Smooth muscle cell (in vitro differentiated cells): Measurements from ENCODE around the gene CDIPT. TPM values are rescaled to one million over a fixed set of nuclear protein-coding genes. Genes with fewer than 3 reads are reported as not detected.
A peak's percentile ranks its signal among the peaks of the same experiment; 100 is the strongest.

ENCODE experiments used
- DNase-seq: peaks from one replicate; lab custom pipeline; 2025; ENCODE audit not compliant: unreplicated experiment; lab: John Stamatoyannopoulos, UW
- H2AFZ ChIP-seq: fragments of 200-600 bp; sonication (generic); 2 replicates; pipeline ENCODE4 v1.6.0; 2016; ENCODE audit warnings: antibody characterized with exemption, low read depth, mild to moderate bottlenecking
- H3F3A ChIP-seq: fragments of 200-600 bp; sonication (generic); 2 replicates; pipeline ENCODE4 v1.6.0; 2017; ENCODE audit warnings: antibody characterized with exemption, low read depth
- H3K27ac ChIP-seq: fragments of 200-600 bp; sonication (generic); 2 replicates; pipeline ENCODE4 v1.5.1; 2016; ENCODE audit warnings: low read depth, mild to moderate bottlenecking
- H3K27me3 ChIP-seq: fragments of 200-600 bp; sonication (generic); 2 replicates; pipeline ENCODE4 v1.6.1; 2016; ENCODE audit warnings: low read depth, mild to moderate bottlenecking
- H3K36me3 ChIP-seq: fragments of 200-600 bp; sonication (generic); 2 replicates; pipeline ENCODE4 v1.5.1; 2016; ENCODE audit warnings: low read depth
- H3K4me1 ChIP-seq: fragments of 200-600 bp; sonication (generic); 2 replicates; pipeline ENCODE4 v1.5.1; 2016; ENCODE audit warnings: low read depth
- H3K4me2 ChIP-seq: fragments of 200-600 bp; sonication (generic); 2 replicates; pipeline ENCODE4 v1.6.0; 2016; ENCODE audit warnings: mild to moderate bottlenecking
- H3K4me3 ChIP-seq: fragments of 200-600 bp; sonication (generic); 2 replicates; pipeline ENCODE4 v1.5.1; 2016; ENCODE audit warnings: mild to moderate bottlenecking
- H3K79me2 ChIP-seq: fragments of 200-600 bp; sonication (generic); 2 replicates; pipeline ENCODE4 v1.6.0; 2016; ENCODE audit warnings: low read depth, mild to moderate bottlenecking
- H3K9ac ChIP-seq: fragments of 200-600 bp; sonication (generic); 2 replicates; pipeline ENCODE4 v1.6.0; 2016; ENCODE audit warnings: low read depth
- H3K9me3 ChIP-seq: fragments of 200-600 bp; sonication (generic); replicated peaks from 2 replicates; pipeline ENCODE4 v1.5.1; 2016; ENCODE audit warnings: low read depth
- H4K20me1 ChIP-seq: fragments of 200-600 bp; sonication (generic); 2 replicates; pipeline ENCODE4 v1.6.0; 2016; ENCODE audit warnings: low read depth
- WGBS: methylation state at CpG from one replicate; pipeline ENCODE4 v1.1.7; 2016; ENCODE audit warnings: low lambda C conversion rate; 5-methylcytosine and 5-hydroxymethylcytosine counted together
- polyA plus RNA-seq: library from polyadenylated mRNA; unstranded; fragments of >200 nt; fragmentation: Nextera tagmentation; extraction: Ambion mirVana; gene quantifications from 2 replicates; pipeline ENCODE4 v1.2.1, GENCODE V29; 2016
- total RNA-seq: library from RNA; depleted of rRNA; stranded (reverse); fragments of >200 nt; gene quantifications from 2 replicates; pipeline ENCODE4 v1.2.3, GENCODE V29; 2014
- TF ChIP-seq, protein P1 (sequence below): fragments of 200-600 bp; sonication (generic); IDR thresholded peaks from 2 replicates; pipeline ENCODE4 v1.5.1; 2017; ENCODE audit warnings: borderline replicate concordance, mild to moderate bottlenecking, antibody characterized with exemption; ENCODE audit not compliant: insufficient read depth, poor library complexity, severe bottlenecking

Gene CDIPT
- total and polyA plus RNA-seq, 2 experiments from 2014 or later = 61.4 to 90.7 TPM

DNA sequence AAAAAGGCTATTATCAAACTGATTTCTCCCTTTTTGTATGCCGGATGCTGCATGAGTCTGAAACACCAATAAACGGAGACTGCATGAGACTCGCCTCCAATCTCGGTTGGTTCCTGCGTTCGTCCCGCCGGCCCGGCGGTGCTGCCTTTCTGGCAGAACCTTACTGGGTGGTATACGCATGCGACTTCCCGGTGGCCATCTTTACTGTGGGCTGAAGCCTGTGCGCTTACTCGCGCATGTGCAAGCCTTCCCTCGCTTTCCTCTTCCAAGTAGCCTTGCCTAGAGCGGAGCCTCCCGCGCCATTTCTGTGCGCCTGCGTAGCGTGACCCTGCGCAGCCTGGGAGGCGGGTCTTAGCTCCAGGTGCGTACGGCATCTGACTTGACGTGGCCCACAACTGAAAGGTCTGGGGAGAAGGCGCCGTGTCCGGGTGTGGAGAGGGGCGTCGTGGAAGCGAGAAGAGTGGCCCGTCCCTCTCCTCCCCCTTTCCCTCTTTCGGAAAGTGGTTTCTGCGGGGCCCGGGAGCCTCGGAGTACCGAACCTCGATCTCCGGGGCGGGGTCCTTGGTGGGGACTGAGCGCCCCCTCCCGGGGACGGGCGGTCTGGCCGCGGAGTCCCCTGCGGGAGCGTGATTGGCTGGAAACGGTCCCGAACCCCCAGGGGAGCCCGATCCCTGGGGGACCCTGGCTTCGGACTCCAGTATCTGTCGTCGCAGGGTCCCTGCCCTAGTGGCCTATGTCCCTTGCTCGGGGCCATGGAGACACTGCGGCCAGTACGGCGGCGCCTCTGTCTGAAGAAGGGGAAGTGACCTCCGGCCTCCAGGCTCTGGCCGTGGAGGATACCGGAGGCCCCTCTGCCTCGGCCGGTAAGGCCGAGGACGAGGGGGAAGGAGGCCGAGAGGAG is 47.0 kb downstream of the CDIPT start, which contains the start of gene PAGR1:
TSS of gene PAGR1 (plus strand) at position 360 of the 901 bp plus-strand sequence. CDS start at position 734, 374 bp downstream.
- peaks cover 17% of the 10 kb centered on the region for H3F3A ChIP-seq
- H3K36me3 ChIP-seq = no peaks in the 10 kb centered on the region
- DNase-seq = peak; percentile 96
- H3K9ac ChIP-seq = peak within 1 kb of the TSS; percentile 56
- peak within 1 kb of the TSS; percentile 74 for H3K4me3 ChIP-seq
- peak within 1 kb of the TSS; percentile 90 for H3K4me2 ChIP-seq
- no peaks in the 10 kb centered on the region for H4K20me1 ChIP-seq
- peaks cover 49% of the 10 kb centered on the region for H3K79me2 ChIP-seq
- 1% methylated on average over 68 of the region's 70 CpGs for WGBS
- no peaks in the 10 kb centered on the region for H3K9me3 ChIP-seq
- H3K27me3 ChIP-seq = no peaks in the 10 kb centered on the region
- H3K27ac ChIP-seq = peak within 1 kb of the TSS; percentile 78
- TF ChIP-seq, protein P1, sequence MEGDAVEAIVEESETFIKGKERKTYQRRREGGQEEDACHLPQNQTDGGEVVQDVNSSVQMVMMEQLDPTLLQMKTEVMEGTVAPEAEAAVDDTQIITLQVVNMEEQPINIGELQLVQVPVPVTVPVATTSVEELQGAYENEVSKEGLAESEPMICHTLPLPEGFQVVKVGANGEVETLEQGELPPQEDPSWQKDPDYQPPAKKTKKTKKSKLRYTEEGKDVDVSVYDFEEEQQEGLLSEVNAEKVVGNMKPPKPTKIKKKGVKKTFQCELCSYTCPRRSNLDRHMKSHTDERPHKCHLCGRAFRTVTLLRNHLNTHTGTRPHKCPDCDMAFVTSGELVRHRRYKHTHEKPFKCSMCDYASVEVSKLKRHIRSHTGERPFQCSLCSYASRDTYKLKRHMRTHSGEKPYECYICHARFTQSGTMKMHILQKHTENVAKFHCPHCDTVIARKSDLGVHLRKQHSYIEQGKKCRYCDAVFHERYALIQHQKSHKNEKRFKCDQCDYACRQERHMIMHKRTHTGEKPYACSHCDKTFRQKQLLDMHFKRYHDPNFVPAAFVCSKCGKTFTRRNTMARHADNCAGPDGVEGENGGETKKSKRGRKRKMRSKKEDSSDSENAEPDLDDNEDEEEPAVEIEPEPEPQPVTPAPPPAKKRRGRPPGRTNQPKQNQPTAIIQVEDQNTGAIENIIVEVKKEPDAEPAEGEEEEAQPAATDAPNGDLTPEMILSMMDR = peak; percentile 80
- H3K4me1 ChIP-seq = peaks cover 29% of the 10 kb centered on the region
- peak within 1 kb of the TSS; percentile 60 for H2AFZ ChIP-seq

DNA sequence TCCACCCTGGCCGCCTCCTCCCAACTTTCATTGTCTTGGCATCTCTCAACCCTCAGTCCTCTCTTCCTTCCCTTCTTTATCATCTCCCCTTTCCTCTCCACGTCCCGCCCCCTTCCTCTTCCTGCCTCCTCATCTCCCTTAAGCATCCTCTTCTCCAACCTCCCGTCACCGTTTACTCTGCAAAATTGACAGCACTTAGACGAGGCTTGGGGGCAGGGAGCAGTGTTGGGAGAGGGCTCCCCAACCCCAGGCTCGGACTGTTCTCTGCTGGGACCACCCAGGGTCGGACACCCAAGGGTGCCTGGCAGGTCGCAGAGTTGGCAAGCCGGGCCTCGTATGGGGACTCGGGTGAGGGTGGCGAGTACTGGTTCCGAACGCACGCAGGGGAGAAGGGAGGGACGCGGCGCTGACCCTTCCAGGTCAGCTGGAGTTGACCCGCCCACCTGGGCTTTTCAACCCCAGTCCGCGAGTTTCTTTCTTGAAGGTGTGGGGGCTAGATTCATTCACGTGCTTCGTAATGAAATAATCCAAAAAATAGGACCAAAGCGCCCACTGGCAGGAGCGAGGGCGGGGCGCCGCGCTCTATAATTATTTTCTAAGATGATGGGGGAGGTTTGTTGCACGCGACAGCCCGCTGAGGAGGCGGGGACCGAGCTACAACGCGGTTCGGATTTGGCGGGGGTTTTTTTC is 47.8 kb downstream of the CDIPT start:
- Histone ChIP-seq H3K4me1 (peaks cover 38% of the 10 kb centered on the region), H3K4me2 (peak overlapping the region; percentile 90), H3F3A (peaks cover 24% of the 10 kb centered on the region), H3K79me2 (peaks cover 40% of the 10 kb centered on the region), H3K9me3 (no peaks in the 10 kb centered on the region), H3K36me3 (no peaks in the 10 kb centered on the region), H3K27ac (peak overlapping the region; percentile 78), H2AFZ (peak overlapping the region; percentile 54), H3K4me3 (peak overlapping the region; percentile 74), H4K20me1 (peaks cover 7% of the 10 kb centered on the region), H3K9ac (peak overlapping the region; percentile 52), H3K27me3 (no peaks in the 10 kb centered on the region)
- TF ChIP-seq, protein P1 = no peak
- 9% methylated on average over 38 of the region's 39 CpGs for WGBS
- no peak for DNase-seq

DNA sequence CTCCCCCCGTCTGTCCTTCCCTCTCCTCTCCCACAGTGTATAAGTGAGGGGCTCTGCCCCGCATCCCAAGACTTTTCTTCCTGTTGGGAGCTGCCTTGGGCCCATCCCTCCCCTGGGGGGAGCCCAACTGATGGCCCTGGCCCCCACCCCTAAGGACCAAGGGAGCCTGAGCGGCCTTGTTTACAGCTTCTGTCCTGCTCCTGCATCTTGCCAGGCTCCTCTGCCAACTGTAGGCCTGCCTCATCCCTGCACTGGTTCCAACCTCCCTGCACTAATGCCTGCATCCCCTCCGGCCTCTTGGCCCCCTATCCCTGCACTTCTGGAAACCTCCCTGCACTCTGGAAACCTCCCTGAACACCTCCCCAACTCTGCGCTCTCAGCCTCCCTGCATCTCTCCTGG is 48.4 kb downstream of the CDIPT start:
- Histone ChIP-seq H3K4me2 (peak overlapping the region; percentile 90), H3K4me3 (no peak overlapping the region), H3K36me3 (no peaks in the 10 kb centered on the region), H3K79me2 (peaks cover 43% of the 10 kb centered on the region), H3F3A (peaks cover 23% of the 10 kb centered on the region), H4K20me1 (peaks cover 11% of the 10 kb centered on the region), H3K4me1 (peaks cover 41% of the 10 kb centered on the region), H3K9me3 (no peaks in the 10 kb centered on the region), H3K27ac (no peak overlapping the region), H3K9ac (no peak overlapping the region), H3K27me3 (no peaks in the 10 kb centered on the region), H2AFZ (no peak overlapping the region)
- DNase-seq = no peak
- 91% methylated on average over 4 of the region's 5 CpGs for WGBS
- TF ChIP-seq, protein P1 = no peak
